GM18873 (cell line): ENCODE results near the gene GLO1.
"Not testable (repeated sequence)": the region's sequence is repeated elsewhere in the genome, so short reads cannot be mapped to it uniquely, and the experiment has no call there.

Experiments used
- ATAC-seq: cut with Tn5 transposase; IDR thresholded peaks from one replicate; pipeline ENCODE4 v1.9.1; 2021; ENCODE audit warnings: mild to moderate bottlenecking, moderate library complexity, moderate number of reproducible peaks; ENCODE audit not compliant: unreplicated experiment, low FRiP score

The GLO1 gene

DNA sequence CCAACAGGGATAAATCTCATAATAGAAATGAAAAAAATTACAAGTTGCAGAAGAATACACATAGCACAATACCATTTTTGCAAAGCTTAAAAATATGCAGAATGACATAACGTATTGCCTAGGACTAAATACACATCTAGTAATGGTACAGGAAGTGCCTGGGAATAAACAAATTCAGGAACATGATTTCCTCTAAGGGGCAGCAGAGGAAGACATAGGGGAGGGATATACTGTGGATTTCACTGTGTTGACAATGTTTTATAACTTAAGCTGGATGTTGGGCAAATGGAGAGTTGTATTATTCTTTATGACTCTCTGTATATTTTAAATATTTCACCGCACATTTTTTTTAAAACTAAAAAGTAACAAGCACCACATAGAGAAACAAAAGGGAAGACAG is 5.6 kb upstream of the GLO1 start:
- no peak for ATAC-seq

DNA sequence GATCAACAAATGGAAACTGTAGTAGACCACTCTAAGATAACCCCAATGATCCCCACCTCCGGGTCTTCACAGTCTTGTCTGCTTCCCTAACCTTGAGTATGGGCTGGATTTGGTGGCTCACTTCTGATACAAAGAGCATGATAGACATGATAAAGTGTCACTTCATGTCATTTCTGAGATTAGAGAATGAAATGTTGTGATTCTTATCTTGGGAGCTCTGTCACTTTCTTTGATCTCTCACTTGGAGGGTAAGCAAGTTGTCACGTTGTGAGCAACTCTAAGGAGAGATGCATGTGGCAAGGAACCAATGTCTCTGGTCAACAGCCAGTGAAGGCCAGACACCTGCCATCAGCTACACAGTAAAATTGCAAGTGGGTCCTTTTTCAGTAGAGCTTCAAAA is 3.0 kb upstream of the GLO1 start:
- no peak for ATAC-seq

DNA sequence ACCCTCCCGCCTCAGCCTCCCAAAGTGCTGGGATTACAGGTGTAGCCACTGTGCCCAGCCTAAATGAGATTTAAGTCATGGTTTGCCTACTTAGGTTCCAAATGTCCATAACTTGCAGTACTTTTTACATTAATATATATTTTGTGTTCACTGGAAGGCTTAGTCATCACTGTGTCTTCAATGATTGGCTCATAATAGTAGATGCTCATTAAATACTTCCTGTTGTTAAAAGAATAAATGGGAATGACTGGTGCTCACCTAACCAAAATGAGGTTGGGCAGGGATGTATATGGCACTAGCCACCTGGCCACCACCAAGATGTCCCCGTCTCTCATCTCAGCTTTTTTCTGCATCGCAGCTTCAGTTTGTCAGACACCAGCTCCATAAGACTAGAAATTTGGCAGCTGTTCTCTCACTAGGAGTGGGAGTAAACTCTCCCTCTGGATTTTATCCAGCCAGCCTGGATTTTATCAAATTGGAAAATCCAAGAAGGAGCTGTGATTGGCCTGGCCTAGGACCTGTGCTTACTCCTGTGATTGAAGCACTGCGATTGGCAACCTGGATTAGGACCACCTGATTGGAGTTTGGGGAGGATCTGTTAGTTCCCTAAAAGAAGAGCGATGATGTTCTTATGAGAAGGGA is 1.1 kb upstream of the GLO1 start:
- ATAC-seq: no peak

DNA sequence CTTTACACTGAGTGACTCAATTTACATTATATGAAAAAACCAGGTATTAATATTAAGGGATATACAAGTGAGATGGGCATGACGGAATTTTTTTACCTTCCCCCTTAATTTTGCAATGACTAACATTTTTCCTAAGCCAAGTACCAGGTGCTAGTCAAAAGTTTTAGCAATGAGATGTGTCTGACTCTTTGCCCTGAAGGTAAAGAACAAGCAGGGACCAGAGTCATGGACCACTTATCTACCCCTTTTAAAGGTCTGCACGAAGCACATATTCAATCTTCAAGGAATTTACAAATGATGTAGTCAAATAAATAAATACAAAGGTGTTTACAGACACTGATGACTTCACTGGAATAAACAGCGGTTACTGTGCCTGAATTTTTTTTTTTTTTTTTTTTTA is 1.4 kb downstream of the GLO1 start:
- no peak for ATAC-seq

DNA sequence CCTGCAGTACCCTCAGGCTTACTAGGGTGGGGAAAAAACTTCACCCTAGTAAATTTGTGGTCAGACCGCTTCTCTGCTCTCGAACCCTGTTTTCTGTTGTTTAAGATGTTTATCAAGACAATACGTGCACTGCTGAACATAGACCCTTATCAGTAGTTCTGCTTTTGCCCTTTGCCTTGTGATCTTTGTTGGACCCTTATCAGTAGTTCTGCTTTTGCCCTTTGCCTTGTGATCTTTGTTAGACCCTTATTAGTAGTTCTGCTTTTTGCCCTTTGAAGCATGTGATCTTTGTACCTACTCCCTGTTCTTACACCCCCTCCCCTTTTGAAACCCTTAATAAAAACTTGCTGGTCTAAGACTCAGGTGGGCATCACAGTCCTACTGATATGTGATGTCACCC is 3.2 kb downstream of the GLO1 start:
- not testable (repeated sequence) for ATAC-seq

DNA sequence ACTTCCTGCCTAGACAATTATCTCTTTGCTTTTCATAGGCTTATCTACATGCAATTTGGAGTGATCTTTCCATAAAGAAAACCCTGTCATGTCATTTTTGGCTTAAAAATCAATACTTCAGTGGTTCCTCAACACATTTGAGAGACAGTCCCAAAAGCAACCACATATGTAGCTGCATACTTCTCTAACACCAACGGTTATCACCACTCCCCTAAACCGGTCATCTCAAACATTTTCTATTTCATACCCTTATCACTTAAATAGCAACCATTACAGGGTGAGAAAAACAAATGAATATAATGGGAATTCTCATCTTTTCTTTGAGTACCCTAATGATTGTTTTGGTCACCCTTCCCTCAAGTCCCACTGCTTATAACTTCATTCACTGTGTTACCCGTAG is 5.1 kb downstream of the GLO1 start:
- ATAC-seq: no peak

DNA sequence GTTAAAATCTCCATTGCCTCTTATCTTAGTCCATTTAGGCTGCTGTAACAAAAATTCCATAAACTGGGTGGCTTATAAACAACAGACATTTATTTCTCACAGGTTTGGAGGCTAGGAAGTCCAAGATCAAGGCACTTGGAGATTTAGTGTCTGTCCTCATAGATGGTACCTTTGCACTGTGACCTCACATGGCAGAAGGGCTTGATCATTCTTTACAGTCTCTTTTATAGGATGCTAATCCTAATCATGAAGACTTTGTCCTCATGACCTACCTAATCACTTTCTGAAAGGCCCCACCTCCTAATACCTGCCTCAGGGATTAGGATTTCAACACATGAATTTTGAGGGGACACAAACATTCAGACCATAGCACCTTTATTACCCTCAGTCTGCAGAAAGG is 6.6 kb downstream of the GLO1 start:
- ATAC-seq: no peak

DNA sequence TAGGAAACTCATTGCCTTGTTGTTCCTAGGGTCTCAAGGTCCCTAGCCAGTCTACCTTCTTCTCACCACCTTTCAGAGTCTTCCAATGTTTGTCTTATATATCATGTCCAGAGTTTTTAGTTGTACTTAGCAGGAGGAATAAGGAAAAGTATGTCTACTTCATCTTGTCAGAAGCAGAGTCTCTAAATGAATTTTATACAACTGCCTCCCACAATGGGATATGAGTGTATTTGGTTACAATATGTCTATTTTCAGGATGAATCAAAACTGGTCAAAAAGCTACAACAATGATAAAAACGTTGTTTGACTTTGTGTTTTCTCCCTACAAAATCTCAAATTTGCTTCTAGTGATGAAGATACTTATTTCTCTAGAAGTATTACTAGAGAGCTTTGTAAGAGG is 7.0 kb downstream of the GLO1 start:
- no peak for ATAC-seq

DNA sequence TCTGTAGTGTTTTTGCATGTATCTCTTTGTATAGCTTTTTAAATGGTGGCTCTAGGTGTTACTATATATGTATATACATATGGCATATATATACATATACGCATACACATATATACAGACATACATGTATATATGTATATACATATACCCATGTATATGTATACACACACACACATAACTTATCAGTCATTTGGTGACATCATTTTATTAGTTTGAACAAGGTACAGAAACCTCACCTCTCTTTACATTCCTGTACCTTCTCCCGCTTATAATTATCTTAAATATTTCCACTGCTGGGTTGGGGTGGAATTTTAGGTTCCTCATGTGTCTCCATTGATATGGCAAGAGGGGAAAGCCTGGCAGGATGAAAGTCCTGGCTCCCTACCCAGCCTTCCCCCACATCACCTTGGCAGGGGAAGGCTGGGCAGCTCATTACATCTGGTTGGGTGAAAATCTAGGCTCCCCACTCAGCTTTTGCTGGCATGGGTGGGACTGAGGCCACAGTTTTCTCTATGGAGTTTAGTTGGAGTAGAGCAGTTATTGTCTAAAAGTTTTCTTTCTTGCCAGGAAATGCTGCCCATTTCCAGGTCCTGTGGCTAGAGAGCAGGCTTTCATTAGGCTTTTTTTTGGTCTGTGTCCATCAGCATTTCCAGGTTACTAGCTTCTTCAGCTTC is 7.6 kb downstream of the GLO1 start:
- no peak for ATAC-seq

DNA sequence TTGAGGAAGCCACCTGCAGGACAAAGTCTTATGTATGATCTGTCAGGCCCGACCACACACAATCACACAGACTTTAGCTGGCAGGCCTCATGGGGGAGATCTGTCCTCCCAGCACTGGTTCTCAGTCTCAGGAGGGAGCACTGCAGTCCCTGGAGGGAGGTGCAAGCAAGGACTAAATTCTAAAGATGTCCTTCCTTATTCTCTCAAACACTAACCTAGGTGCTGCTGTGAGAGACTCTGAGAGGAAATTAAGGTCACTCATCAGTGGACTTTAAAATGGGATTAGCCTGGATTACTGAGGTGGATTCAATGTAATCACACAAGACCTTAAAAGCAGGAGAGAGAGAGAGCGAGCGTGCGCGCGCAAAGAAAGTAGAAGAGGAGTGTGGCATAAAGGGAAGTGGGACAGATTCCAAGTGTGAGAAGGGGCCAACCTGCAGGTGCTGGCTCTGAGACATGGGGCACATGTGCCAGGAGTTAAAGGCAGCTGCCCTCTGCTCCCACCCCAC is 14.3 kb downstream of the GLO1 start:
- no peak for ATAC-seq

DNA sequence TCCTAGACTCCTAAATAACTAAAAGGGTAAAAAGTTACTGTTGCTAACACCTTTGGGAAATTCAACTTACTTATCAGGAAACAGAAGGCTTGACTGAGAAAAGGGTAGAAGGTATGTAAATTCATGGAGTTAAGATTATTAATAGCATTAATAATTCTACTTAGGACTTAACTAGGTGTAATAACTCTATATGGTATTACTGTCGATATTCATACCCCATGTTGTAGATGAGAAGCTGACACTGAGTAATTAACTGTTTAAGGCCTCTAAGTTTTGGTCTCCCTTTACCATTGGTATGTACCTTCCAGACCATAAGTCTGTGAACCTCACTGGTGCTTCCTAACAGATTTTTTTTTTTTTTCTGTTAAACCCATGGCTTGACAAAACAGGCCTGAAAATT is 15.4 kb downstream of the GLO1 start:
- no peak for ATAC-seq

DNA sequence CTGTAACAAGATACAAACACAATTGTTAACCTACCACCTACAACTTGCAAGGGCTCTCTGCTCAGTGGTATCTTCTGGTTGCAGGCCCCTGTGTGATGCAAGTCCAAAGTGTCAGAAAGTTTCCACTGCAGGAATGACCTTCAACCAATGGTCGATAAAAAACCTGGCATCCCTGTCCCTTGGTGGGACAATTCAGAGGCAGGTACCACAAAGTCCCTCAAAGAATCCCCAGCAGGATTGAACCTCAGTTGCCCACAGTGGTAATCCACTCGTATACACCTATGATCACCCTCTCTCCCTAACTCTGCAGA is 15.9 kb downstream of the GLO1 start:
- ATAC-seq: no peak

DNA sequence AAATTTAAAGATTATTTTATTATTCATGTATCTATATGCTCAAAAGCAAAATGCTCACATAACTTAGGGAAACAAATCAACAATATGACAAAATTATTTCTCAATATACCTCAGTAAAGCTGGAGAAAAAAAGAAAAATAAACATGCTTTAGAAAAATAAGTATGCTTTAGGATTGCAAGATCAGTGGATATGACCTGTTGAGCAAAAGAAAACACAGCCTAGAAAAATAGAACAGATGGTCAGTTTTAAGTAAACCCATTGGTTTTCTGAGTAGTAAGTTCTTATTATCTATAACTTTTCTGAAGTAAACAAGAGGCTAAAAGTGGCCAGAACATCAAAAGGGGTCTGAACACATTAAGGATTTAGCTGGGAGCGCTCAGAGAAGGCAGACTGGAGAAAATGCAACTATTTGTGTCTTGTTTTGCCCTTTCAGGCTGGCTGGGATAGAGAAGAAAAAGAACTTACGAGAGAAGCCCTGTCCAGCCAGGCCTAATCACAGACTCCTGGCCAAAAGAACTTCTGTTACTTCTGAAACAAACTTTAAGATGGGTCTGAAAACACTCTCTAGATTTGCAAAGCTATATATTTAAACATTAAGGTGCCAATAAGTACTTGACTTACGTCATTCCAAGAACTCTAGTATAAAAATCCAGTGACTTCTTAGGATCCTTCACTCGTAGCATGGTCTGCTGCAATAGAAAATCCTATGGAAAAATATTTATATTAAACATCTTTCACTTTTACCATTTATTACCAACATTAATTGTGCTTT is 16.5 kb downstream of the GLO1 start:
- ATAC-seq: no peak

DNA sequence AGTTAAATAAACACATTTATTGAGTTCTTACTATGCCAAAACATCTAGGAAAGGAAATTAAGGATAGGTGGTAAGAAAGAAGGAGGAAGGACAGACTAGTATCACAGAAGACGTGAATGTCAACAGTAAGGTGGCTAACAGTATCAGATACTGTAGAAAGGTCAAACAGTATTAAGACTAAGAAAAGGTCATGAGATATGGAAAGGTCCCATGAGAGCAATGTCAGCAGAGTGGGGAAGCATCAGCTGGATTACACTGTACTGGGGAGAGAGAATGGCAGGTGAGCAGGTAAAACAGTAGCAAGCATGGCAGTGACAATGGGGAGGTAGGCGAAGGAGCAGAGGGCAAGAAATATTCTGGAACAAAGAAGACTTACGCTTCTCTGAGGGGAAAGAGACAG is 18.0 kb downstream of the GLO1 start:
- ATAC-seq: no peak

DNA sequence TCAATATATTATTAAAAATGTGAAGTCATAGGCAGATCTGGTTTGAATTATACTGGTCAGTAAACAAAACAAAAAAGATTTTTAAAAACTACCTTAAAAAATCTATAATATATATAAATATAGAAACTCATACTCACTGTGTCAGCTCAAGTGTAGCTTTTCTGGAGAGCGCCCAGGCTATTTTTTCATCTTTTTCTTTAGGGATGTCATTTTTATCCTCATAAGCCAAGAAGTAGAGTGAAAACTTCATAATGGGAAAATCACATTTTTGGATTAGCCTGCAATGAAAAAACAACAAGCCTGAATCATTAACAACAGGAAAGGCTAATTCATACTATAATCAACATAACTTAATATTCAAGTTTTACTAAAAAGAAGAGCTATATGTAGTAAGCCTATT is 18.7 kb downstream of the GLO1 start:
- ATAC-seq: no peak

DNA sequence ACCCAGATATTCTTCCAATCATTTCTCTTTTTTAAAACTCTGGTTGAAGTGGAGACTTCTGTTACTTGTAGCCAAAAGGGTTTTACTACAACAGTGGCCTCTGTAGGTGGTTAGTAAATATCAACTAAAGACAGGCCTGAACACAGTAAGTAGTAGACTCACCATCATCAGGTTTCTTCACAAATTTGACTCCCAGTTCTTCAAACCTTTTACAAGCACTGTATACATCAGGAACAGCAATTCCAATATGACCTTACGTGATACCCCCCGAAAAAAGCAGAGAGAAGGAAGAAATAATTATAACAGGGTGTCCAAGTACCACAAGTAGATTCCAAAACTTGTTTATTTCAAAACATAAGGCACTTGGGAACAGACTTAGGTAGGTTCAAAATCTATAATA is 21.1 kb downstream of the GLO1 start:
- ATAC-seq: no peak

DNA sequence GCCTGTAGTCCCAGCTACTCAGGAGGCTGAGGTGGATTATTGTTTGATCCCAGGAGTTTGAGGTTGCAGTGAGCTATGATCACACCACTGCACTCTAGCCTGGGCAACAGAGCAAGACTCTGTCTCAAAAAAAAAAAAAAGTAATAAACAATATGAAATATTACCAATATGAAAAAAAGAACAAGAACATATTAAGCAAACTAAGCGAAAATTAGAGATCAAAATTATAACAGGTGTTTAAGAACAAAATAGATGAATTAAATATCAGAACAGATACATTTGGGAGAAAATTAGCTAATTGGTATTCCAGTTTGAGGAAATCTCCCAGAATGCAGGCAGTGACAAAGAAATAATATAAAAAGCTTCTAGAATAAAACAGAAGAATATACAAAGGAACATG is 23.3 kb downstream of the GLO1 start:
- ATAC-seq: no peak

DNA sequence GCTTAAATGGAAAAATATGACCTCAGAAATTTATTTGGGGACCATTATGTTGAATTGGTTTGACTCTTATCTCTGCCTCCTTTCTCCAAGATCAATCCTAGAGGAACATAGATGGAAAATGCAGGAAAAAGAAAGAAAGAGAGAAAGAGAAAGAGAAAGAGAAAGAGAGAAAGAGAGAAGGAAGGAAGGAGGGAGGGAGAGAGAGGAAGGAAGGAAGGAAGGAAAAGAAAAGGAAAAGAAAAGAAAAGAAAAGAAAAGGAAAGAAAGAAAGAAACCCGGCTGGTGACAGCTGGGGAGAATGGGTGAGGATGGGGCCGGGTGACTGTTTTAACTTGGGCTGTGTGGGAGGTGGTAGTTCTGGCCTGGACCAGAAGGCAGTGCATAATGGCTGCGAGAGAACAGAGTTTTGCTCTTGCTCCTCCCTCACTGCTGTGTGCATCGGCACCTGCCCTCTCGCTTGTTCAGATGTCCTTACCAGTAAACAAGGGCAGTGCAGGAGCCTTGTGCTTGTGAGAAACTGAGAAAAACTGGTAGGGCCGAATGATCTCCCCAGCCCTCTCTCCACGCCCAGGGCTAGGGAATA is 24.7 kb downstream of the GLO1 start:
- no peak for ATAC-seq

DNA sequence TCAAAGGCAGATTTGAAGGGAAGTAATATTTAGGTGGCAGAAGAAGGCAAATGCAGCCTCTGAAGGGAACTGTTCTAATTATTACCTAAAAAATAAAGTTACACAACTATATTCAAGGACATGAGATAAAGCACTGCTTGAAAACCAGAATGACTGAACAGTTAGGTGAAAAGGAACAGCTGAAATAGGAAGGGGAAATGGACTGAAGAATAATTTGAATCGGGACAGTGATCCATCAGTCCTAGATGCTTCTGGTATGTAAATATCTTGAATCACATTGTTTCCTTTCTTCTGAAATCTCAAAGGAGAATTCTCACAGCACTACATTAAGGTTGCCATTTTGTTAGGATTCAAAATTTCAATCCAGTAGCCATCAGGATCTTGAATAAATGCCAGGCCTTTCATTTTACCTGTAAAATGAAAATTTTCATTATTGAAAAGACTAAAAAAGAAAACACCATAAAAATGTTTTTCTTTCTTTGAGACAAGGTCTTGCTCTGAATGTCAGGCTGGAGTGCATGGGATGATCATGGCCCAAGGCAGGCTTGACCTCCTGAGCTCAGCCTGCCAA is 25.9 kb downstream of the GLO1 start:
- ATAC-seq: no peak

DNA sequence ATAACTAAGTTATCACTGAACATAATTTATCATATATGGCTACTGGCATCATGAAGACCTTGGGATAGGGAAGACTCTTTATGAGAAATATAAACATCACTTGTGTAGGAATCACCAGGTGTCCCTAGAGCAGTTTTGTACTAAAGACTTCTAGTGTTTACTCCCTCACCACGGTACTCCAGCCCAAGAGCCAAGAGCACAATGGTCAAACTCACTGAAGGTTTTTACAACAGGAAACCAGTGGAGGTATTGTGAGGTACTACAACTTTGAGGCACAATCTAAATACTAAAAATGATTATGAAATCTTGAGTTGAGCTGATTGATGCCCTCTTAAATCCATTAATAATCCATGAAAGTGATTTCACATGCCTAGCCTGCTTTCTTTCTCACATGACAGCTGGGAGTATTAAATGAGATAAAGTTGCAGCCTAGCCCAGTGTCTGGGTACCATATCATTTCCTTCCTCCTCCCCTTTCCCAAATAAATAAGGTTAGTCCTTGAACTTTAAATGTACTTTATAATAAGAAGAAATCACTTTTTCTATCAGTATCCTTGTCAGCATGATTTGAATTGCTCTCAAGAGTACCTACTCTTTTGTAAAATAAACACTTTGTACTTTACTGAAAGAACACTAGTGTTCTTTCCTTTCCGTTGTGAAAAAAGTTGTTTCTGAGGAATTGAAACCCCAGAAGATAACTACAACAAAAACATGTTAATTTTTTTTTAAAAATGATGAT is 26.5 kb downstream of the GLO1 start:
- ATAC-seq: no peak
